Gastrocnemius medialis (tissue), 4 donors: ENCODE data around the gene MAP6D1.

Source experiments
- CTCF ChIP-seq, 5 experiments: fragments of 450-650 bp in 3 of 5; fragments of 200-600 bp in 2 of 5; sonication (generic) in 2 of 5; IDR thresholded peaks in 4 of 5; conservative IDR thresholded peaks in 1 of 5; 1 replicate in 4 of 5; 2 replicates in 1 of 5; pipeline ENCODE4 v1.5.1; 2016 to 2019; ENCODE audit warnings: antibody characterized with exemption in 5 of 5, mild to moderate bottlenecking in 3 of 5, moderate library complexity in 3 of 5
- POLR2A ChIP-seq, 2 donors: fragments of 450-650 bp; IDR thresholded peaks; one replicate each; pipeline ENCODE4 v1.6.1; 2017; ENCODE audit warnings: antibody characterized with exemption in 2 of 2, mild to moderate bottlenecking in 2 of 2, moderate library complexity in 2 of 2

- TF ChIP-seq CTCF (IDR thresholded peaks at IDR 0.05 in 4 of 5, conservative IDR thresholded peaks at IDR 0.05 in 1 of 5) (no peak), POLR2A (IDR thresholded peaks at IDR 0.05) (no peak)
Observed at GRCh38 chr3:183774631-183775030, 50.7 kb downstream of the MAP6D1 start.
